Measurements from ENCODE around the gene CFAP69.
"Not testable (repeated sequence)": the region's sequence is repeated elsewhere in the genome, so short reads cannot be mapped to it uniquely, and the experiment has no call there.

The CFAP69 gene

DNA sequence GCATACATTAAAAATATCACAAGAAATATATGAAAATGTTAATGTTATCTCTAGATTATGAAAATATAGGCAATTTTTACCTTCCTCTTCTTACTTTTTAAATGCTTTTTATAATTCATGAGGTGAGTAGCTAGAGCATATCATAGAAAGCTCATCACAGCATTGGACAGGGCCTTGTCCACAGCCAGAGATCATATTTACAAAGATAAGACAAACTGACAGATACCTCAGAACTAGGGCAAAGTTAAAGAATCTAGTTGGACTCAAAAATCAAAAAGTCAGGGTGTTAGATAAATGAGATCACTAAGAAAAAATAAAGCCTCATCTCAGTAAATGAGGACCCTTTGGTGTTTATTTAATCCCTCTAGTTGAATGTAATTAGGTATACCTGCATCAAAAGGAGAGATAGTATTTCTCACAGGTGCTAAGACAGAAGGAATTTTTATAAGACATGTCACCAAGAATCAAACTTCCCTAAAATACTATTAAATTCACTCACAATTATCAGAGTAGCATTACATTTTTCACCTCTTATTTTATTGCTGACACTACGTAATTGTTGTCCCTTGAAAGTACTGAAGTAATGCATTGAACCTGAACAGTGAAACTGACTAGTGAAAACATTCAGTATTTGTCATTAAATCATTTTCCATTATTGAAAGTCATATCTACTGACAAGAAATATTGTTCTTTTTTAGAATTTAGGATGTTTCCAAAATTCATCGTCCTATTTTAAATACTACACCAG is 25.6 kb downstream of the CFAP69 start:
- no peak for DNase-seq (ENCODE audit: low read depth in 2 of 2)

DNA sequence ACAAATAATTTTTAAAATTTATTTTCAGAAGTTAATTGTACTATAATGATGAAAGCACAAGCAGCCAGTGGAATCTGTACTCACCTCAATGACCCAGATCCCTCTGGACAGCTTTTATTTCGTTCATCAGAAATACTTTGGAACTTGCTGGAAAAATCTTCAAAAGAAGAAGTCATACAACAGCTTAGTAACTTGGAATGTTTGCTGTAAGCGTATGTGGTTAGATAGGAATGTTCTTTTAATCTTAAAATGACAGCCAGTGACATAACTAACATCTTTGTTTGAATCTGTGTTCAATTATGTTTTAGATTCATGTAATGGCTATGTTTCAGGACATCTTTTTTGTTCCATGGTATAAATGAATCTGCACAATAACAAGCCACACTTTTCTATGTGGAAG is 26.8 kb downstream of the CFAP69 start:
- no peak for DNase-seq (ENCODE audit: low read depth in 2 of 2)

- no peak for DNase-seq (ENCODE audit: low read depth in 2 of 2)
Measured at GRCh38 chr7:90272242-90272641, 27.3 kb downstream of the CFAP69 start.

- no peak for DNase-seq (ENCODE audit: low read depth in 2 of 2)
Measured at GRCh38 chr7:90274161-90274560, 29.2 kb downstream of the CFAP69 start.

DNA sequence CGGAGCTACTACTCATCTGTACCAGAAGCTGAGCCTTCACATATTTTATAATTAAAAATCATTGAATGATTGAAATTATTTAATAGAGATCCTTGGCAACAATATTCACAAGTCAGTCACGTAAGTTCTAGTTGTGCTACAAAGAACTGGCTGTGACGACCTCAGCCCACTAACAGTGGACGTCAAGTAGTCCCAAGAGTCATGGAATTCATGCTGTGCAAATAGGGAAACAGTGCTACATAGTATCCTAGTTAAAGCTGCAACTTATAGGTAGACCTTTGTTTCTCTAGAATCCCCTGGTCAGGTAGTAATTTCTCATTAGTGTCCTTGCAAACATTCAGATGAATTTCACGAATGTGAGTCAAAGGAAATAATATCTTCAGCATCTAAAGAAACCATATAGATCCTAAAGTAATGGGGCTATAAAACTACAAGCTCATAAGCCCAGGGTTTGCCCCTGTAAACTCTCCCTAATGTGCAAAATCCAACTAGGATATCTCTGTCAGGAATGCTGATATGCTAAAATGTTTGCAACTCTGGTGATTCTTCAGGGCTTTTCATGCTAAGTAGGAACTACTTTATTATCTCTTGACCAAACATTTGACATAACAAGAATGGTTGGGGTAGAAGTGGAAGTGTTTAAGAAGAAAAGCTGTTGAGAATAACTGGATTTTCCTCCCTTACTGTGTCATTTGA is 31.2 kb downstream of the CFAP69 start:
- no peak for DNase-seq (ENCODE audit: low read depth in 2 of 2)

DNA sequence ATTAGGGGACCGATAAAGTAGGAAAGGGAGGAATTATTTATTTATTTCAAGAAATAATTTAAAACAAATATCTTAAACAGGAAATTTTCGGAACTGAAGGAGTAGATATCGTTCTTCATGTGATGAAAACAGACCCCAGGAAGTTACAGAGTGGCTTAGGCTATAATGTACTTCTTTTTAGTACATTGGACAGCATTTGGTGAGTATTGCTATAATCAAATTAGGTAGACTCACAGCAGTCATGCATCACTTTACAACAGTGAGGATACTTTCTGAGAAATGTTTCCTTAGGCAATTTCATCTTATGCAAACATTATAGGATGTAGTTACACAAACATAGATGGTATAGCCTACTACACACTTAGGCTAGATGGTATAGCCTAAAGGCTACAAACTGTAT is 43.2 kb downstream of the CFAP69 start:
- DNase-seq (ENCODE audit: low read depth in 2 of 2), result no peak

GRCh38 chr7:90290244-90291113 is 45.5 kb downstream of the CFAP69 start:
- no peak for DNase-seq (ENCODE audit: low read depth in 2 of 2)

DNA sequence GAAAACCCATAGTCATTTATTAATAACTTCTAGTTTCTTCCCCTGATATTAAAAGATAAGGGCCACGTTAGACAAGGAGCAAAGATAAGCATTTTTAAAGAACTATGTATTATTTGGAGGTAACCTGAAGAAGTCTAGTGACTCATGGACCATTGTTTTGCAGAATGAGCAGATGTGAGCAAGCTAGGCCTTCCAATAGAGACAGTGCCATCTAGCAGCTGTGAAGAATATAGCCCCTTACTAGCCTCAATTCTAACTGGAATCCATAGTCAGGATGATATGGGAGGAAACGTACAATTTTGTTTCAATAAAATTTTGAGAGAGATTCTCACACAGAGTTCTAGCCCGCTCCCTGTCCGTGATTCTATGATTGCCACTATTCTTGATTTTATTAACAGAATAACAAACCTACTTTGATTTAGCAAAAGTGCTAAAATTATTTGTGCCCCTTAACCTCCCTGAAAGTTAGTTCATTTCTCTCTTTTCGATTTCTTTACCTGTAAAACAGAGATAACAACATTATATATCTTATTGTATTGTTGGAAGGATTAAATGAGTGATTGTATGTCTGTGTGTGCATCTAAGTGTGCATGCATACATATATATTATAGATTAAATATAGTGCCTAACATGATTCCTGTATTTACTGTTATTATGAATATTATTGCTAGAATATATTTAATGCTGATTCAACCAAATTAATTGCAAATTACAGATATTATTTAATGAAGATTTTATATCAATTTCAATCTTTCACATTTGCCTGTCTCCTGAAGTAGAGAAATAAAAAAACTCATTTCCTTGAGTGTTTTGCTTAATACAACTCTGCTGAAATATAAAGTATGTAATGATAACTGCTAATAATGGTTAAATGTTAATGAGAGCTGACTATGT is 53.4 kb downstream of the CFAP69 start:
- DNase-seq (ENCODE audit: low read depth in 2 of 2), result no peak

GRCh38 chr7:90303241-90303640 is 58.3 kb downstream of the CFAP69 start:
- DNase-seq (ENCODE audit: low read depth in 2 of 2), result no peak

GRCh38 chr7:90309872-90310271 is 64.9 kb downstream of the CFAP69 start:
- no peak for DNase-seq (ENCODE audit: low read depth in 2 of 2)

GRCh38 chr7:90311175-90311574 is 66.2 kb downstream of the CFAP69 start:
- DNase-seq (ENCODE audit: low read depth in 2 of 2), result no peak

GRCh38 chr7:90312745-90313144 is 67.8 kb downstream of the CFAP69 start:
- no peak for DNase-seq (ENCODE audit: low read depth in 2 of 2)

GRCh38 chr7:90313907-90314306 is 68.9 kb downstream of the CFAP69 start:
- DNase-seq (ENCODE audit: low read depth in 2 of 2), result no peak

GRCh38 chr7:90320014-90320413 is 75.0 kb downstream of the CFAP69 start:
- DNase-seq (ENCODE audit: low read depth in 2 of 2), result no peak

DNA sequence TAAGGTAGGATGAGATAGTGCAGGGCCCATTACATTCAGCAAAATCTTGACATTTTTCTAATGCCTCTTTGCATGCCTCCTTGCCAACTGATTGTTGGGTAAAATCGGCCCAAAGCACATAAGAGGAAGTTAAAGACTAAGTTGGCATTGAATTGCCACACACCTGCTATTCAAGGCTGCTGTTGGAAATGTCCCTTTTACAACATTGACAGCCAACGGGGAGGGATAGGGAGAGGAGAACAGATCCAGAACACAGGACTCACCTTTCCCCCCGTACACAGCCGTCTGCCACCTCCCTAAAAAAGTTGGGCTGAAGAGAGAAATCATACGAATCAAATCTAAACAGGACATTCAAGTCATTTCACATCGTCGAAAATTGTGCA is 75.4 kb downstream of the CFAP69 start:
- no peak for DNase-seq (ENCODE audit: low read depth in 2 of 2)

GRCh38 chr7:90320801-90321494 is 76.0 kb downstream of the CFAP69 start, which contains the start of gene FAM237B:
Gene FAM237B, minus strand, starts transcription at chr7:90321304. Its CDS starts 1,556 bp downstream, at chr7:90319748.
- no peak for DNase-seq (ENCODE audit: low read depth in 2 of 2)

- no peak for DNase-seq (ENCODE audit: low read depth in 2 of 2)
Measured at GRCh38 chr7:90322837-90323236, 77.9 kb downstream of the CFAP69 start.

DNA sequence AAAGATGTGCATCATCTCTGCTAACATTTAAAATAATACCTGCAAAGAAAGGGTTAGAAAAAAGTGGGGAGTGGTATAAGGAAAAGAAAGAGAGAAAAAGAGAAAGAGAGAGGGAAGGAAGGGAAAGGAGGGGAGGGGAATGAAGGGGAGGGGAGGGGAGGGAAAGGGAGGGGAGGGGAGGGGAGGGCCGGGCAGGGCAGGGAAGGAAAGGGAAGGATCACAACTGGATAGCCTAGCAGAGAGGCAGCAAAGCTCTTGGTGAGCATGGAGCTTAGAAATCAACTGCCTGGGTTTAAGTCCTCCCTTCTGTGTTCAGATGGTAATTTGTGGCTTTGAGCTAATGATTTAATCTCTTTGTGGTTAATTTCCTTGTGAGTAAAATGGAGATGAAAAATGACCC is 81.5 kb downstream of the CFAP69 start:
- no peak for DNase-seq (ENCODE audit: low read depth in 2 of 2)

- DNase-seq (ENCODE audit: low read depth in 2 of 2), result no peak
Measured at GRCh38 chr7:90334193-90334843, 89.3 kb downstream of the CFAP69 start.

- not testable (repeated sequence) for DNase-seq (ENCODE audit: low read depth in 2 of 2)
Measured at GRCh38 chr7:90334926-90335325, 90.0 kb downstream of the CFAP69 start.
